ENCODE measurements around the gene NKTR. TPM values are rescaled to one million over a fixed set of nuclear protein-coding genes. Genes with fewer than 3 reads are reported as not detected.

Gene NKTR
- total and polyA plus RNA-seq, 2 of the 13 experiments (the other 11 are each of a cell fraction or from before 2014, with no cell fraction given): 41.3 to 59.6 TPM

GRCh38 chr3:42581709-42582473 lies 18.6 kb upstream of the NKTR start, which contains the start of gene SEC22C (continued):
- TF ChIP-seq ZSCAN12 (CRISPR knock-in tag; IDR thresholded peaks at IDR 0.05) (no peak), ZNF652 (CRISPR knock-in tag; IDR thresholded peaks at IDR 0.05; ENCODE audit: borderline replicate concordance, low read depth) (no peak), ZNF460 (CRISPR knock-in tag; IDR thresholded peaks at IDR 0.05; ENCODE audit: borderline replicate concordance) (no peak), PRDM10 (CRISPR knock-in tag; IDR thresholded peaks at IDR 0.05; ENCODE audit: low read depth) (no peak), ISL2 (CRISPR knock-in tag; IDR thresholded peaks at IDR 0.05) (no peak), ZNF580 (CRISPR knock-in tag; IDR thresholded peaks at IDR 0.05; ENCODE audit: borderline replicate concordance, low read depth) (peak; percentile 78; the same call in 1 of the 2 replicates), ZNF33A (CRISPR knock-in tag; IDR thresholded peaks at IDR 0.05; ENCODE audit: borderline replicate concordance) (no peak), THAP11 (CRISPR knock-in tag; IDR thresholded peaks at IDR 0.05) (peak; percentile 56), EZH2 (conservative IDR thresholded peaks at IDR 0.05; ENCODE audit: low read depth, low read length) (no peak), AHDC1 (CRISPR knock-in tag; IDR thresholded peaks at IDR 0.05; ENCODE audit: borderline replicate concordance) (no peak), MAF1 (CRISPR knock-in tag; IDR thresholded peaks at IDR 0.05; ENCODE audit: borderline replicate concordance) (no peak), ZNF333 (CRISPR knock-in tag; IDR thresholded peaks at IDR 0.05; ENCODE audit: borderline replicate concordance) (no peak), ZBTB10 (CRISPR knock-in tag; IDR thresholded peaks at IDR 0.05; ENCODE audit: borderline replicate concordance) (0 out of 2 replicates have a peak, but pooled peaks have one; percentile 85), ZNF629 (CRISPR knock-in tag; conservative IDR thresholded peaks at IDR 0.05) (no peak), ZNF274 (CRISPR knock-in tag; IDR thresholded peaks at IDR 0.05) (peak; percentile 72), MIER2 (CRISPR knock-in tag; IDR thresholded peaks at IDR 0.05) (0 out of 2 replicates have a peak, but pooled peaks have one; percentile 10), ZFP36L1 (CRISPR knock-in tag; IDR thresholded peaks at IDR 0.05) (no peak)
